K562 (cell line): ENCODE measurements around the gene ITPR3. TPM values are rescaled to one million over a fixed set of nuclear protein-coding genes. Genes with fewer than 3 reads are reported as not detected.
A peak's percentile ranks its signal among the peaks of the same experiment; 100 is the strongest.

Experiments
- ESRRA ChIP-seq: fragments of 450-650 bp; IDR thresholded peaks from 2 replicates; pipeline ENCODE4 v1.6.1; 2014; ENCODE audit warnings: low read depth, mild to moderate bottlenecking, moderate library complexity, borderline replicate concordance
- FOXJ3 ChIP-seq: sonication (generic); formaldehyde crosslinking; IDR thresholded peaks from 2 replicates; pipeline ENCODE4 v1.4.0; 2020; ENCODE audit warnings: mild to moderate bottlenecking, missing genetic modification reagents
- HNRNPL ChIP-seq: fragments of 200-400 bp; formaldehyde crosslinking; IDR thresholded peaks from 2 replicates; pipeline ENCODE4 v1.6.1; 2017; ENCODE audit warnings: low read depth, mild to moderate bottlenecking, low read length
- HNRNPLL ChIP-seq: fragments of 200-400 bp; formaldehyde crosslinking; IDR thresholded peaks from 2 replicates; pipeline ENCODE4 v1.6.1; 2017; ENCODE audit warnings: low read length, low read depth, mild to moderate bottlenecking; ENCODE audit not compliant: poor library complexity, severe bottlenecking
- HSF4 ChIP-seq: fragments of 250-450 bp; sonication (Bioruptor Pico); IDR thresholded peaks from 2 replicates; pipeline ENCODE4 v2.1.2; 2022; ENCODE audit warnings: mild to moderate bottlenecking, moderate library complexity, borderline replicate concordance
- MEF2D ChIP-seq: conservative IDR thresholded peaks from 2 replicates; pipeline ENCODE4 v1.6.1; 2016; ENCODE audit warnings: low read depth, missing genetic modification characterization, missing compliant biosample characterization
- RB1 ChIP-seq: fragments of 450-650 bp; IDR thresholded peaks from 2 replicates; pipeline ENCODE4 v1.6.1; 2017; ENCODE audit warnings: low read depth, mild to moderate bottlenecking
- SAFB ChIP-seq: fragments of 200-400 bp; formaldehyde crosslinking; IDR thresholded peaks from 2 replicates; pipeline ENCODE4 v1.6.1; 2017; ENCODE audit warnings: low read depth, low read length, borderline replicate concordance
- SMAD1 ChIP-seq: fragments of 150-350 bp; IDR thresholded peaks from 2 replicates; pipeline ENCODE4 v1.6.1; 2014; ENCODE audit warnings: low read length, low read depth; ENCODE audit not compliant: partially characterized antibody
- TRIM28 ChIP-seq: fragments of 450-650 bp; IDR thresholded peaks from 2 replicates; pipeline ENCODE4 v1.6.1; 2017
- ZNF24 ChIP-seq: fragments of 450-650 bp; IDR thresholded peaks from 2 replicates; pipeline ENCODE4 v1.6.1; 2016
- ZNF274 ChIP-seq: IDR thresholded peaks from 2 replicates; pipeline ENCODE4 v1.6.1; 2011; ENCODE audit warnings: low read depth, mild to moderate bottlenecking, low read length, moderate library complexity, borderline replicate concordance
- ZNF444 ChIP-seq: fragments of 250-450 bp; sonication (Bioruptor Pico); IDR thresholded peaks from 2 replicates; pipeline ENCODE4 v1.4.0; 2020; ENCODE audit warnings: mild to moderate bottlenecking, moderate library complexity
- ZNF586 ChIP-seq: fragments of 450-650 bp; formaldehyde crosslinking; conservative IDR thresholded peaks from 2 replicates; pipeline ENCODE4 v1.4.0; 2020; ENCODE audit warnings: mild to moderate bottlenecking, moderate library complexity
- ZNF780A ChIP-seq: fragments of 250-450 bp; sonication (Bioruptor Pico); IDR thresholded peaks from 2 replicates; pipeline ENCODE4 v1.5.0; 2021; ENCODE audit warnings: mild to moderate bottlenecking
- polyA plus RNA-seq, 8 experiments: library from polyadenylated mRNA; depleted of rRNA in 4 of 8; stranded (reverse) in 5 of 8; unstranded in 3 of 8; fragments of >200 nt; fragmentation: Nextera tagmentation in 2 of 8; fragmentation: Illumina TruSeq in 1 of 8; extraction: Ambion mirVana in 2 of 8; extraction: Trizol in 1 of 8; gene quantifications; 2 replicates each; pipeline versions ENCODE4 v1.2.1 to v1.2.3, GENCODE V29; 2011 to 2014; ENCODE audit warnings: inconsistent platforms in 1 of 8, missing spikeins in 1 of 8
- total RNA-seq, 7 experiments: library from RNA; depleted of rRNA in 6 of 7; stranded (reverse); fragments of >200 nt in 6 of 7; fragmentation: Illumina TruSeq in 2 of 7; extraction: Trizol in 2 of 7; gene quantifications; 2 replicates each; pipeline versions ENCODE4 v1.2.1 to v1.2.3, GENCODE V29; 2011 to 2021; ENCODE audit warnings: low replicate concordance in 1 of 7
- TF ChIP-seq, protein P1 (sequence below): fragments of 150-350 bp; conservative IDR thresholded peaks from 2 replicates; pipeline ENCODE4 v1.6.1; 2014; ENCODE audit warnings: low read length
- TF ChIP-seq, protein P2 (sequence below): sonication (generic); formaldehyde crosslinking; IDR thresholded peaks from 2 replicates; pipeline ENCODE4 v1.9.0; 2022; ENCODE audit warnings: mild to moderate bottlenecking, missing genetic modification reagents
- TF ChIP-seq, protein P3 (sequence below): fragments of 450-650 bp; formaldehyde crosslinking; IDR thresholded peaks from 2 replicates; pipeline ENCODE4 v1.4.0; 2020; ENCODE audit warnings: mild to moderate bottlenecking, moderate library complexity
- TF ChIP-seq, protein P4 (sequence below), 2 experiments: fragments of 450-650 bp; IDR thresholded peaks; 2 replicates each; pipeline ENCODE4 v1.6.1; 2018; ENCODE audit warnings: mild to moderate bottlenecking in 2 of 2, low read depth in 1 of 2; ENCODE audit not compliant: partially characterized antibody in 2 of 2

The ITPR3 gene
- total and polyA plus RNA-seq, 9 of the 15 experiments (the other 6 are each of a cell fraction or from before 2014, with no cell fraction given), result 0.39 to 35.7 (median 13.2) TPM

DNA sequence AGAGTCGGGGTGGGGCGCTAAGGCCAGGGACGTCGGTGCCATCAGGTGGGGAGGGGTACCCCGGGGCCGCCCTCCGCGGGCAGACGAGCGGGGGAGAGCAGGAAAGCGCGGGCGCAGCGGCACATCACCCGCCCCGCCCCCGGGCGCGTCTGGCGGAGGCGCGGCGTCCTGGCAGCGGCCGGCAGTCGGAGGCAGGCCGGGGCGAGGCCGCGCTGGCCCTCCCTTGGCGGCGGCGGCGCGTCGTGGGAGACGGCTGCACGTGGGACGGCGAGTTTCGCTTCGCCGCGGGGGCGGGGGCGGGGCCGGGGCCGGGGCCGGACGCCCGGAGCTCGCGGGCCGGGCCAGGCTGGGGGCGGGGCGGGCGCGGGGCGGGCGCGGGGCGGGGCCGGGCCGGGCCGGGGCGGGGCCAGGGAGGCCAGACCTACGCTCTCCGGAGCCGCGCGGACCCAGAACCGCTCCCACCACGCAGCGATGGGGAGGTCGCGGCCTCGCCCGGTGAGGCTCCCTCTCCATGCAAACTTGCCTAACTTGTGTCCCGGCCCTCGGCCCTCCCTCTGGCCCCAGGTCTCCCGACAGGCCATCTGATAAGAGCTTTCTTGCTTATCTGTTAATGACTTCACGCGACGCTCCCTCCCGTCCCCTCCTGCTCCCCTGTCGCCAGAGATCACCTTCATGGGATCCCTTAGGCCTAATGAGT is 12.5 kb downstream of the ITPR3 start (continued):
- TF ChIP-seq, protein P1, sequence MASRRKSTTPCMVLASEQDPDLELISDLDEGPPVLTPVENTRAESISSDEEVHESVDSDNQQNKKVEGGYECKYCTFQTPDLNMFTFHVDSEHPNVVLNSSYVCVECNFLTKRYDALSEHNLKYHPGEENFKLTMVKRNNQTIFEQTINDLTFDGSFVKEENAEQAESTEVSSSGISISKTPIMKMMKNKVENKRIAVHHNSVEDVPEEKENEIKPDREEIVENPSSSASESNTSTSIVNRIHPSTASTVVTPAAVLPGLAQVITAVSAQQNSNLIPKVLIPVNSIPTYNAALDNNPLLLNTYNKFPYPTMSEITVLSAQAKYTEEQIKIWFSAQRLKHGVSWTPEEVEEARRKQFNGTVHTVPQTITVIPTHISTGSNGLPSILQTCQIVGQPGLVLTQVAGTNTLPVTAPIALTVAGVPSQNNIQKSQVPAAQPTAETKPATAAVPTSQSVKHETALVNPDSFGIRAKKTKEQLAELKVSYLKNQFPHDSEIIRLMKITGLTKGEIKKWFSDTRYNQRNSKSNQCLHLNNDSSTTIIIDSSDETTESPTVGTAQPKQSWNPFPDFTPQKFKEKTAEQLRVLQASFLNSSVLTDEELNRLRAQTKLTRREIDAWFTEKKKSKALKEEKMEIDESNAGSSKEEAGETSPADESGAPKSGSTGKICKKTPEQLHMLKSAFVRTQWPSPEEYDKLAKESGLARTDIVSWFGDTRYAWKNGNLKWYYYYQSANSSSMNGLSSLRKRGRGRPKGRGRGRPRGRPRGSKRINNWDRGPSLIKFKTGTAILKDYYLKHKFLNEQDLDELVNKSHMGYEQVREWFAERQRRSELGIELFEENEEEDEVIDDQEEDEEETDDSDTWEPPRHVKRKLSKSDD, result no peak
- TF ChIP-seq, protein P2, sequence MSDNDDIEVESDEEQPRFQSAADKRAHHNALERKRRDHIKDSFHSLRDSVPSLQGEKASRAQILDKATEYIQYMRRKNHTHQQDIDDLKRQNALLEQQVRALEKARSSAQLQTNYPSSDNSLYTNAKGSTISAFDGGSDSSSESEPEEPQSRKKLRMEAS, result 0 out of 2 replicates have a peak, but pooled peaks have one; percentile 19
- TF ChIP-seq HSF4 (CRISPR knock-in tag) (no peak), ZNF24 (no peak), RB1 (peak; percentile 31), SAFB (no peak), MEF2D (tag) (no peak), ZNF274 (no peak), ZNF780A (CRISPR knock-in tag) (no peak), ESRRA (no peak), ZNF444 (CRISPR knock-in tag) (no peak), ZNF586 (CRISPR knock-in tag) (no peak), HNRNPL (peak; percentile 29; the same call in 1 of the 2 replicates), TRIM28 (no peak), HNRNPLL (no peak), FOXJ3 (no peak), SMAD1 (no peak)
- TF ChIP-seq, protein P3, sequence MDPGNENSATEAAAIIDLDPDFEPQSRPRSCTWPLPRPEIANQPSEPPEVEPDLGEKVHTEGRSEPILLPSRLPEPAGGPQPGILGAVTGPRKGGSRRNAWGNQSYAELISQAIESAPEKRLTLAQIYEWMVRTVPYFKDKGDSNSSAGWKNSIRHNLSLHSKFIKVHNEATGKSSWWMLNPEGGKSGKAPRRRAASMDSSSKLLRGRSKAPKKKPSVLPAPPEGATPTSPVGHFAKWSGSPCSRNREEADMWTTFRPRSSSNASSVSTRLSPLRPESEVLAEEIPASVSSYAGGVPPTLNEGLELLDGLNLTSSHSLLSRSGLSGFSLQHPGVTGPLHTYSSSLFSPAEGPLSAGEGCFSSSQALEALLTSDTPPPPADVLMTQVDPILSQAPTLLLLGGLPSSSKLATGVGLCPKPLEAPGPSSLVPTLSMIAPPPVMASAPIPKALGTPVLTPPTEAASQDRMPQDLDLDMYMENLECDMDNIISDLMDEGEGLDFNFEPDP (CRISPR knock-in tag), result no peak
- TF ChIP-seq, protein P4, sequence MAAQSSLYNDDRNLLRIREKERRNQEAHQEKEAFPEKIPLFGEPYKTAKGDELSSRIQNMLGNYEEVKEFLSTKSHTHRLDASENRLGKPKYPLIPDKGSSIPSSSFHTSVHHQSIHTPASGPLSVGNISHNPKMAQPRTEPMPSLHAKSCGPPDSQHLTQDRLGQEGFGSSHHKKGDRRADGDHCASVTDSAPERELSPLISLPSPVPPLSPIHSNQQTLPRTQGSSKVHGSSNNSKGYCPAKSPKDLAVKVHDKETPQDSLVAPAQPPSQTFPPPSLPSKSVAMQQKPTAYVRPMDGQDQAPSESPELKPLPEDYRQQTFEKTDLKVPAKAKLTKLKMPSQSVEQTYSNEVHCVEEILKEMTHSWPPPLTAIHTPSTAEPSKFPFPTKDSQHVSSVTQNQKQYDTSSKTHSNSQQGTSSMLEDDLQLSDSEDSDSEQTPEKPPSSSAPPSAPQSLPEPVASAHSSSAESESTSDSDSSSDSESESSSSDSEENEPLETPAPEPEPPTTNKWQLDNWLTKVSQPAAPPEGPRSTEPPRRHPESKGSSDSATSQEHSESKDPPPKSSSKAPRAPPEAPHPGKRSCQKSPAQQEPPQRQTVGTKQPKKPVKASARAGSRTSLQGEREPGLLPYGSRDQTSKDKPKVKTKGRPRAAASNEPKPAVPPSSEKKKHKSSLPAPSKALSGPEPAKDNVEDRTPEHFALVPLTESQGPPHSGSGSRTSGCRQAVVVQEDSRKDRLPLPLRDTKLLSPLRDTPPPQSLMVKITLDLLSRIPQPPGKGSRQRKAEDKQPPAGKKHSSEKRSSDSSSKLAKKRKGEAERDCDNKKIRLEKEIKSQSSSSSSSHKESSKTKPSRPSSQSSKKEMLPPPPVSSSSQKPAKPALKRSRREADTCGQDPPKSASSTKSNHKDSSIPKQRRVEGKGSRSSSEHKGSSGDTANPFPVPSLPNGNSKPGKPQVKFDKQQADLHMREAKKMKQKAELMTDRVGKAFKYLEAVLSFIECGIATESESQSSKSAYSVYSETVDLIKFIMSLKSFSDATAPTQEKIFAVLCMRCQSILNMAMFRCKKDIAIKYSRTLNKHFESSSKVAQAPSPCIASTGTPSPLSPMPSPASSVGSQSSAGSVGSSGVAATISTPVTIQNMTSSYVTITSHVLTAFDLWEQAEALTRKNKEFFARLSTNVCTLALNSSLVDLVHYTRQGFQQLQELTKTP (IDR thresholded peaks at IDR 0.05; ENCODE audit: low read depth in 1 of 2, partially characterized antibody in 2 of 2), result no peak
